GM12878 (cell line): ENCODE measurements around the gene FAM227A. TPM values are rescaled to one million over a fixed set of nuclear protein-coding genes. Genes with fewer than 3 reads are reported as not detected.

Experiments used
- ATAC-seq: fragments of 200-7000 bp; cut with Tn5 transposase; 3 replicates; pipeline ENCODE4 v1.9.1; 2020; ENCODE audit warnings: mild to moderate bottlenecking, moderate library complexity
- BruUV-seq: library from RNA; stranded (reverse); fragments of 400-500 nt; replicated peaks from 2 replicates; lab custom pipeline; 2021; lab: Mats Ljungman, UMichigan
- CTCF ChIA-PET: fragments of 300-600 bp; sonication (Branson Sonifier 250); formaldehyde crosslinking; extraction: SDS; loops from one replicate; lab custom pipeline; 2021; ENCODE audit warnings: inconsistent platforms; lab: Yijun Ruan, JAX
- POLR2A ChIA-PET: fragments of 350-600 bp; formaldehyde crosslinking; extraction: SDS; loops from one replicate; lab custom pipeline; 2021; ENCODE audit warnings: inconsistent platforms; lab: Charles Lee
- RAD21 ChIA-PET: fragments of 300-600 bp; sonication (Branson Sonifier 250); formaldehyde crosslinking; loops from one replicate; lab custom pipeline; 2023; ENCODE audit warnings: antibody characterized with exemption; ENCODE audit not compliant: unreplicated experiment; lab: Charles Lee
- SMC1A ChIA-PET: fragments of 300-600 bp; sonication (Branson Sonifier 250); formaldehyde crosslinking; loops from one replicate; lab custom pipeline; 2023; ENCODE audit not compliant: unreplicated experiment, uncharacterized antibody; lab: Charles Lee
- DNase-seq: peaks from one replicate; pipeline ENCODE4 v3.0.0-alpha.2; 2011; ENCODE audit warnings: low read depth, low spot score
- FAIRE-seq: peaks from 3 replicates; lab custom pipeline; 2011; peaks lifted over from hg19 to GRCh38; lab: Jason Lieb, UNC
- H2AFZ ChIP-seq: 2 replicates; pipeline ENCODE4 v1.6.0; 2011; ENCODE audit warnings: low read depth, low read length, control low read depth; ENCODE audit not compliant: control insufficient read depth
- H3K27ac ChIP-seq: 2 replicates; pipeline ENCODE4 v1.5.1; 2011; ENCODE audit warnings: control low read depth; ENCODE audit not compliant: control insufficient read depth, insufficient read depth
- H3K27me3 ChIP-seq, 2 experiments: replicated peaks in 1 of 2; 2 replicates each; pipeline versions ENCODE4 v1.6.0 to v1.6.1; 2011; ENCODE audit warnings: low read length in 1 of 2; ENCODE audit not compliant: control insufficient read depth in 2 of 2, insufficient read depth in 2 of 2
- H3K36me3 ChIP-seq, 2 experiments: 2 replicates each; pipeline ENCODE4 v1.5.1; 2011; ENCODE audit warnings: low read length in 1 of 2; ENCODE audit not compliant: control insufficient read depth in 2 of 2, insufficient read depth in 2 of 2
- H3K4me1 ChIP-seq: 2 replicates; pipeline ENCODE4 v1.6.1; 2011; ENCODE audit warnings: mild to moderate bottlenecking, low read length, moderate library complexity, mixed read lengths; ENCODE audit not compliant: control insufficient read depth, insufficient read depth
- H3K4me2 ChIP-seq: 2 replicates; pipeline ENCODE4 v1.6.0; 2011; ENCODE audit warnings: control low read depth; ENCODE audit not compliant: control insufficient read depth, insufficient read depth
- H3K4me3 ChIP-seq: fragments of 200-600 bp; sonication (generic); 2 replicates; pipeline ENCODE4 v1.5.1; 2016
- H3K79me2 ChIP-seq: 2 replicates; pipeline ENCODE4 v1.6.0; 2011; ENCODE audit warnings: low read length; ENCODE audit not compliant: control insufficient read depth, insufficient read depth
- H3K9ac ChIP-seq: 2 replicates; pipeline ENCODE4 v1.8.0; 2011; ENCODE audit warnings: low read length, control low read depth, mixed read lengths; ENCODE audit not compliant: control insufficient read depth, insufficient read depth
- H3K9me3 ChIP-seq: replicated peaks from 3 replicates; pipeline ENCODE4 v1.5.1; 2011; ENCODE audit warnings: mild to moderate bottlenecking, low read length; ENCODE audit not compliant: control insufficient read depth, insufficient read depth
- H4K20me1 ChIP-seq: 2 replicates; pipeline ENCODE4 v1.6.0; 2011; ENCODE audit not compliant: control insufficient read depth, insufficient read depth
- ATF7 ChIP-seq: fragments of 450-650 bp; IDR thresholded peaks from 2 replicates; pipeline ENCODE4 v1.6.1; 2016; ENCODE audit warnings: low read depth, mild to moderate bottlenecking
- FOXM1 ChIP-seq: IDR thresholded peaks from 2 replicates; pipeline ENCODE4 v1.6.1; 2012; ENCODE audit warnings: low read depth, mild to moderate bottlenecking, inconsistent platforms, low read length, moderate library complexity
- GATAD2B ChIP-seq: fragments of 450-650 bp; conservative IDR thresholded peaks from 2 replicates; pipeline ENCODE4 v1.6.1; 2017; ENCODE audit warnings: low read depth, mild to moderate bottlenecking, moderate library complexity
- HSF1 ChIP-seq: fragments of 150-350 bp; IDR thresholded peaks from 2 replicates; pipeline ENCODE4 v1.6.1; 2014; ENCODE audit warnings: mild to moderate bottlenecking, low read depth, low read length
- RELA ChIP-seq: fragments of 450-650 bp; IDR thresholded peaks from 2 replicates; pipeline ENCODE4 v1.8.0; 2014; ENCODE audit warnings: borderline replicate concordance; ENCODE audit not compliant: partially characterized antibody
- SMAD5 ChIP-seq: IDR thresholded peaks from 2 replicates; pipeline ENCODE4 v1.6.1; 2016; ENCODE audit warnings: antibody characterized with exemption, low read depth
- STAT1 ChIP-seq: fragments of 450-650 bp; conservative IDR thresholded peaks from 2 replicates; pipeline ENCODE4 v1.6.1; 2014; ENCODE audit warnings: antibody characterized with exemption, mild to moderate bottlenecking
- TARDBP ChIP-seq: IDR thresholded peaks from 2 replicates; pipeline ENCODE4 v1.6.1; 2016; ENCODE audit warnings: borderline replicate concordance
- YBX1 ChIP-seq: fragments of 450-650 bp; IDR thresholded peaks from 2 replicates; pipeline ENCODE4 v1.6.1; 2016; ENCODE audit warnings: antibody characterized with exemption
- ZBTB11 ChIP-seq: fragments of 450-650 bp; formaldehyde crosslinking; IDR thresholded peaks from 2 replicates; pipeline ENCODE4 v1.5.0; 2022; ENCODE audit warnings: mild to moderate bottlenecking, missing genetic modification characterization
- ZNF24 ChIP-seq: fragments of 450-650 bp; IDR thresholded peaks from 2 replicates; pipeline ENCODE4 v1.6.1; 2017; ENCODE audit warnings: antibody characterized with exemption, mild to moderate bottlenecking
- ZNF687 ChIP-seq: fragments of 450-650 bp; IDR thresholded peaks from 2 replicates; pipeline ENCODE4 v1.6.1; 2017; ENCODE audit warnings: mild to moderate bottlenecking, moderate library complexity
- WGBS: methylation state at CpG from one replicate; pipeline ENCODE4 v1.1.6; 2016; ENCODE audit warnings: low lambda C conversion rate; ENCODE audit not compliant: insufficient replicate concordance, insufficient coverage; ENCODE audit errors: missing lambda C conversion rate; 5-methylcytosine and 5-hydroxymethylcytosine counted together
- in situ Hi-C: fragments of 300-500 bp; cut with MboI; formaldehyde crosslinking; loops from 9 replicates; pipeline ENCODE4 v1.14.3; 2018; ENCODE audit warnings: mixed read lengths
- intact Hi-C: fragments of 100-400 bp; cut with micrococcal nuclease; formaldehyde crosslinking; loops from one replicate; pipeline ENCODE4 v1.14.2; 2022; ENCODE audit not compliant: unreplicated experiment
- polyA plus RNA-seq, 11 experiments: library from polyadenylated mRNA; depleted of rRNA in 4 of 11; unstranded in 6 of 11; stranded (reverse) in 5 of 11; fragments of >200 nt; fragmentation: Nextera tagmentation in 4 of 11; fragmentation: Illumina TruSeq in 1 of 11; extraction: Ambion mirVana in 4 of 11; extraction: Trizol in 1 of 11; gene quantifications; 1 replicate in 1 of 11; 2 replicates in 10 of 11; pipeline versions ENCODE4 v1.2.1 to v1.2.3, GENCODE V29; 2011 to 2016; ENCODE audit warnings: inconsistent platforms in 2 of 11, missing spikeins in 2 of 11, low read depth in 1 of 11
- total RNA-seq, 4 experiments: library from RNA; depleted of rRNA in 3 of 4; stranded (reverse); fragments of >200 nt in 3 of 4; fragmentation: Illumina TruSeq in 1 of 4; extraction: Trizol in 1 of 4; gene quantifications; 2 replicates each; pipeline versions ENCODE4 v1.2.1 to v1.2.3, GENCODE V29; 2013 to 2021

FAM227A gene
- total and polyA plus RNA-seq, 10 of the 15 experiments (the other 5 are each of a cell fraction or from before 2014, with no cell fraction given): 0.02 to 0.59 (median 0.25) TPM

- TF ChIP-seq HSF1 (no peak), TARDBP (no peak), ZNF24 (no peak), YBX1 (no peak), RELA (no peak), STAT1 (no peak), ATF7 (peak; percentile 82)
Observed at GRCh38 chr22:38705235-38706100, 49.3 kb upstream of the FAM227A start, which contains the start of gene GTPBP1 (continued).

GRCh38 chr22:38704654-38705234 lies 48.6 kb upstream of the FAM227A start:
- POLR2A ChIA-PET: interaction anchor here (0.7 to 2.2 kb wide), 6 partner anchors 9 to 444 kb away, joined by 3 to 25 read pairs (median 6); partner anchors contain the start of gene TOMM22
- CTCF ChIA-PET: interaction anchor here (1.1 to 2.3 kb wide), 2 partner anchors 43 to 165 kb away, joined by 3 to 5 read pairs; no protein-coding TSS in a partner anchor
- Histone ChIP-seq H4K20me1 (peaks cover 12% of the 10 kb centered on the region), H3K27ac (peak overlapping the region; percentile 79), H3K4me2 (peak overlapping the region; percentile 80), H3K4me1 (peaks cover 24% of the 10 kb centered on the region), H3K9ac (peak overlapping the region; percentile 57), H3K9me3 (no peaks in the 10 kb centered on the region), H2AFZ (peak overlapping the region; percentile 76), H3K36me3 (peaks cover 0 to 1% of the 10 kb centered on the region in 2 experiments; a peak in 1 of 4 replicates), H3K27me3 (no peaks in the 10 kb centered on the region), H3K79me2 (peaks cover 50% of the 10 kb centered on the region), H3K4me3 (peak overlapping the region; percentile 64)
- intact Hi-C loops (loop anchor here (1.0 to 10.0 kb wide), 2 partner anchors 52 to 200 kb away; partner anchors contain the start of gene DDX17), in situ Hi-C loops (no loop called here)
- no peak for DNase-seq
- RAD21 ChIA-PET: interaction anchor here (1.9 to 2.6 kb wide), 2 partner anchors 23 to 47 kb away, joined by 11 to 14 read pairs; partner anchors contain the start of gene TOMM22
- WGBS: 1% methylated on average over 10 of the region's 10 CpGs
- BruUV-seq: no TSS peak
- no peak for FAIRE-seq
- SMC1A ChIA-PET: no interaction called here
- ATAC-seq: no peak
- TF ChIP-seq GATAD2B (0 out of 2 replicates have a peak, but pooled peaks have one; percentile 36), FOXM1 (no peak), ZNF687 (peak; percentile 72; the same call in 1 of the 2 replicates), ZBTB11 (CRISPR knock-in tag) (no peak), SMAD5 (no peak)
